Measurements from ENCODE around the gene ZDHHC15. TPM values are rescaled to one million over a fixed set of nuclear protein-coding genes. Genes with fewer than 3 reads are reported as not detected.

The ZDHHC15 gene
- total and polyA plus RNA-seq, 2 donors (not counting 3 experiments of a cell fraction or from before 2014, with no cell fraction given): not detected

Other genes starting within 250 kb of the ZDHHC15 start
- gene UPRT, start 249.0 kb downstream of the ZDHHC15 start, total RNA-seq: 11.4 and 13.3 TPM in 2 replicates
- 4.0 and 5.5 TPM in 2 replicates for gene UPRT, start 249.0 kb downstream of the ZDHHC15 start, polyA plus RNA-seq

Measured in endothelial cell of umbilical vein (primary cell).